ENCODE data around the gene RRP1B.
A peak's percentile ranks its signal among the peaks of the same experiment; 100 is the strongest.

RRP1B gene

DNA sequence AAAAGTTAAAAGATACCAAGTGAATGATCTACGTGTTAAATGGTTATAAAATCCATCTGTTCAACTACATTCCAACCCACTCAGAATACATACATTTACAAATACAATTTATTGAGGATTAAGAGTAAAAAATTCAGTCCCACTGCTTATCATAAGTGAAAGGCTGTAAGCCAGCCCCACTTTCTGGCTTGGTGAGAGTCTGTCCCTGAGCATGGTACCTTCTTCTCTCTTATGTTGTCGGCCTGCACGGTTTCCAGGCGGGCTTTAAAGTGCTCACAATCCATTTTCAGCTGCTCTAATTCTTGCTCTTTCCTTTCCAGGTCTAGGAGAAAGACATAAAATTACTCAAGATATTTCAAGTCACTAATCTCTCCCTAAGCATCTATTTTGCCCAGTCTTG lies 15.3 kb upstream of the RRP1B start:
- TF ChIP-seq CREB1 (IDR thresholded peaks at IDR 0.05; ENCODE audit: low read depth) (no peak), RAD21 (IDR thresholded peaks at IDR 0.05; ENCODE audit: low read depth) (no peak), CEBPB (IDR thresholded peaks at IDR 0.05) (no peak), FOXM1 (IDR thresholded peaks at IDR 0.05; ENCODE audit: borderline replicate concordance, low read depth) (no peak), EGR1 (IDR thresholded peaks at IDR 0.05) (no peak), ZBTB7A (IDR thresholded peaks at IDR 0.05; ENCODE audit: low read depth) (no peak), TEAD4 (IDR thresholded peaks at IDR 0.05) (no peak)
- TF ChIP-seq, protein P1, sequence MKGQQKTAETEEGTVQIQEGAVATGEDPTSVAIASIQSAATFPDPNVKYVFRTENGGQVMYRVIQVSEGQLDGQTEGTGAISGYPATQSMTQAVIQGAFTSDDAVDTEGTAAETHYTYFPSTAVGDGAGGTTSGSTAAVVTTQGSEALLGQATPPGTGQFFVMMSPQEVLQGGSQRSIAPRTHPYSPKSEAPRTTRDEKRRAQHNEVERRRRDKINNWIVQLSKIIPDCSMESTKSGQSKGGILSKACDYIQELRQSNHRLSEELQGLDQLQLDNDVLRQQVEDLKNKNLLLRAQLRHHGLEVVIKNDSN (IDR thresholded peaks at IDR 0.05) = no peak
- TF ChIP-seq, protein P2, sequence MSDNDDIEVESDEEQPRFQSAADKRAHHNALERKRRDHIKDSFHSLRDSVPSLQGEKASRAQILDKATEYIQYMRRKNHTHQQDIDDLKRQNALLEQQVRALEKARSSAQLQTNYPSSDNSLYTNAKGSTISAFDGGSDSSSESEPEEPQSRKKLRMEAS (IDR thresholded peaks at IDR 0.05) = no peak
- TF ChIP-seq, protein P3, sequence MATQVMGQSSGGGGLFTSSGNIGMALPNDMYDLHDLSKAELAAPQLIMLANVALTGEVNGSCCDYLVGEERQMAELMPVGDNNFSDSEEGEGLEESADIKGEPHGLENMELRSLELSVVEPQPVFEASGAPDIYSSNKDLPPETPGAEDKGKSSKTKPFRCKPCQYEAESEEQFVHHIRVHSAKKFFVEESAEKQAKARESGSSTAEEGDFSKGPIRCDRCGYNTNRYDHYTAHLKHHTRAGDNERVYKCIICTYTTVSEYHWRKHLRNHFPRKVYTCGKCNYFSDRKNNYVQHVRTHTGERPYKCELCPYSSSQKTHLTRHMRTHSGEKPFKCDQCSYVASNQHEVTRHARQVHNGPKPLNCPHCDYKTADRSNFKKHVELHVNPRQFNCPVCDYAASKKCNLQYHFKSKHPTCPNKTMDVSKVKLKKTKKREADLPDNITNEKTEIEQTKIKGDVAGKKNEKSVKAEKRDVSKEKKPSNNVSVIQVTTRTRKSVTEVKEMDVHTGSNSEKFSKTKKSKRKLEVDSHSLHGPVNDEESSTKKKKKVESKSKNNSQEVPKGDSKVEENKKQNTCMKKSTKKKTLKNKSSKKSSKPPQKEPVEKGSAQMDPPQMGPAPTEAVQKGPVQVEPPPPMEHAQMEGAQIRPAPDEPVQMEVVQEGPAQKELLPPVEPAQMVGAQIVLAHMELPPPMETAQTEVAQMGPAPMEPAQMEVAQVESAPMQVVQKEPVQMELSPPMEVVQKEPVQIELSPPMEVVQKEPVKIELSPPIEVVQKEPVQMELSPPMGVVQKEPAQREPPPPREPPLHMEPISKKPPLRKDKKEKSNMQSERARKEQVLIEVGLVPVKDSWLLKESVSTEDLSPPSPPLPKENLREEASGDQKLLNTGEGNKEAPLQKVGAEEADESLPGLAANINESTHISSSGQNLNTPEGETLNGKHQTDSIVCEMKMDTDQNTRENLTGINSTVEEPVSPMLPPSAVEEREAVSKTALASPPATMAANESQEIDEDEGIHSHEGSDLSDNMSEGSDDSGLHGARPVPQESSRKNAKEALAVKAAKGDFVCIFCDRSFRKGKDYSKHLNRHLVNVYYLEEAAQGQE (IDR thresholded peaks at IDR 0.05; ENCODE audit: low read depth) = no peak

DNA sequence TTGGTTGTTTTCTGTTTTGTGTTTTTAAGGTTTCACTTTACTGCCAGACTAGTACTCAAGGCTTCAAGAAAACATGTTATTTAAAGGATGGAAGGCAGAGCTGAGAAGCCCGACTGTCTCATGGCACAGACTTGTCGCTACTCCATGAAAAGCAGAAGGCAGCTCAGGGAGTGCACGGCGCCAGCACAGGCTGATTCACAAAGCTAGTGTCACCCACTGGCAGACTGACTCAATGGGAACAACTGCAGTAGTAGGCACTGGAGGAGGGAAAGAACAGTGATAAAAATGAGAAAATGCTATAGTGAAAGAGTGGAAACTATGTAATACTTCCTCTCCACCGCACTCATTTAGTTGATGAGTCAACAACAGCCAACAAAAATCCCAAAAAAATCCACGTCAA lies 14.8 kb upstream of the RRP1B start:
- TF ChIP-seq CREB1 (IDR thresholded peaks at IDR 0.05; ENCODE audit: low read depth) (no peak), RAD21 (IDR thresholded peaks at IDR 0.05; ENCODE audit: low read depth) (no peak), CEBPB (IDR thresholded peaks at IDR 0.05) (no peak), NFIC (IDR thresholded peaks at IDR 0.05) (no peak), FOXM1 (IDR thresholded peaks at IDR 0.05; ENCODE audit: borderline replicate concordance, low read depth) (no peak), EGR1 (IDR thresholded peaks at IDR 0.05) (no peak), ZBTB7A (IDR thresholded peaks at IDR 0.05; ENCODE audit: low read depth) (no peak)
- TF ChIP-seq, protein P1 (IDR thresholded peaks at IDR 0.05) = no peak

DNA sequence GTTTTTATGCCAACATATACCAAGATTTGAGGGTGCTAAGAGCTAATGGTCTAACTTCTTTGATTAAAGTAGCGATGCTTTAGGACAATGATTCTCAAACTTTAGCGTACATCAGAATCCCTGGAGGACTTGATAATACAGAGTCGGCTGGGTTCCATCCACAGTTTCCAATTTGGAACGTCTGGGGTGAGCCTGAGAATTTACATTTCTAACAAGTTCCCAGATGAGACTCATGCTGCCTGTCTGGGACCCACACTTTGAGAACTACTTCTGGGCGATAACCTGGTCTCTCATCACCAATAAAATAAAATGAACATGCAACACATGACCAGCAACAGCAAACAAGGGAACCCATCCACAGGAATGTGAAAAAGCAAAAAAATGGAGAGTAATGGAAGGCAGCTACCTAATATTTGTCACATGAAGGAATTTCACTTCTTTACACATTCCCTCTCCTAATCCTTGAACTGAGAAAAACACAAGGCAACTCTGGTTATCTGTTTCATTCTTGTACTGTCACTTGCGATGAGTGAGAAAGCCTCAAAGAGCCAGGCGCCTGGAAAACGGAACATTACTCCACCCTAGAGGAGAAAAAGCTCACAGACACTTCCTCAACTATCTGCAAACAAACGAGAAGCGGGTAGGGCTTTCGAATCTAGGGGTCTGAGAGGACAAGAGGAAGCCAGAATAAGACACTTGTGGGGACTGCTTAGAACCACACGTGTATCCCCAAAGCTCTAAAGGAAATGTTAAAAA lies 14.0 kb upstream of the RRP1B start:
- TF ChIP-seq NFIC (IDR thresholded peaks at IDR 0.05) (no peak), RAD21 (IDR thresholded peaks at IDR 0.05; ENCODE audit: low read depth) (peak; percentile 26; the same call in 1 of the 2 replicates)

DNA sequence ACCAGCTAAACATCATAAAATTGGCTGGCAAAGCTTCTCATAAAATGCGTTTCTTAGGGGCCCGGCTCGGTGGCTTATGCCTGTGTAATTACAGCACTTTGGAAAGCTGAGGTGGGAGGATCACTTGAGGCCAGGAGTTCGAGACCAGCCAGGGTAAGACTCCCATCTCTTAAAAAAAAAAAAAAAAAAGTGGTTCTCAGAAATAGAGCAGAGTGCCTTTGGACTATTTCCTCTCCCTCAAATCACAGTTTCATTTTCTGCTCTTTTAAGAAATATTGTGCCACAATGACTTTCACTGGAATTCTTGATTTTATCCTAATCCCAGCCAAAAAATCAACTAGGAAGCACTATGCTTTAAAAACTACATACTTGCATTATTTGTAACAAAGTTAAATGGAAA lies 13.4 kb upstream of the RRP1B start:
- TF ChIP-seq TCF12 (IDR thresholded peaks at IDR 0.05; ENCODE audit: low read depth) = no peak
- no peak for TF ChIP-seq FOXM1 (IDR thresholded peaks at IDR 0.05; ENCODE audit: borderline replicate concordance, low read depth)
- TF ChIP-seq NFIC (IDR thresholded peaks at IDR 0.05) = no peak
- TF ChIP-seq TEAD4 (IDR thresholded peaks at IDR 0.05) = no peak
- TF ChIP-seq EGR1 (IDR thresholded peaks at IDR 0.05) = no peak
- TF ChIP-seq, protein P1 (IDR thresholded peaks at IDR 0.05) = no peak
- TF ChIP-seq YY1 (IDR thresholded peaks at IDR 0.05; ENCODE audit: low read depth) = no peak
- TF ChIP-seq, protein P3 (IDR thresholded peaks at IDR 0.05; ENCODE audit: low read depth) = no peak
- TF ChIP-seq RAD21 (IDR thresholded peaks at IDR 0.05; ENCODE audit: low read depth) = no peak
- no peak for TF ChIP-seq ZBTB7A (IDR thresholded peaks at IDR 0.05; ENCODE audit: low read depth)
- no peak for TF ChIP-seq CREB1 (IDR thresholded peaks at IDR 0.05; ENCODE audit: low read depth)
- TF ChIP-seq, protein P2 (IDR thresholded peaks at IDR 0.05) = no peak
- TF ChIP-seq TAF1 (IDR thresholded peaks at IDR 0.05; ENCODE audit: low read depth) = no peak

DNA sequence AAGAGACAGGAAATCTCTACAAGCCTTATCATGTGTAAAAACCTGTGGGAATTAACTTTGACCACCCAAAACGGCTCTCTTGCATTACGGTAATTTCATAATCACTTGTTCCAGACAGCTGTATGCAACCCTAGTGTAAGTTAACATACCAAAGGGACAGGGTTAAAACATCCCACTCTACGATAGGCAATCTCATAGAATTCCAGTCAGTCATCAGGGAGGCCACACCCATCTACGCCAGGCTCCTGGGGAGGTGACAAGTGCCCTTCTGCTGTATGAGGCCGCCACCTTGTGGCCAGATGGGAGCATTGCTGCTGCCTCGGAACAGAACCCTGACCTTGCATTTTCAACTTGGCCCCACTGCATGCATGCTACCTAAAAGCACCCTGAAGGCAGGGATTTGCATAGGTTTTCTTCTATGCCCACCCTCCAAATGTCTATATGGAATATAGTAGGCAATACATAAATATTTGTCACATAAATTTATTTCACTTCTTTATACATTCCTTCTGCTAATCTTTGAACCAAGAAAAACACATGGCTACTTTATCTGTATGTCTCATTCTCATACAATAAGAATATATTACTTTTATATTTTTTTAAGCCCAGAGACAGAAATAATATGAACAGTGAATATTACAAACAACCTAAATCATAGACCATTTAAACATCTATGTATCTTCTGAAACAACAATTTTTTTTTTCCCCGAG lies 12.7 kb upstream of the RRP1B start:
- TF ChIP-seq NFIC (IDR thresholded peaks at IDR 0.05) (no peak), TAF1 (IDR thresholded peaks at IDR 0.05; ENCODE audit: low read depth) (no peak), EP300 (IDR thresholded peaks at IDR 0.05; ENCODE audit: borderline replicate concordance) (0 out of 2 replicates have a peak, but pooled peaks have one; percentile 18), ZBTB7A (IDR thresholded peaks at IDR 0.05; ENCODE audit: low read depth) (no peak), EGR1 (IDR thresholded peaks at IDR 0.05) (no peak), TEAD4 (IDR thresholded peaks at IDR 0.05) (peak; percentile 61; the same call in 1 of the 2 replicates), RAD21 (IDR thresholded peaks at IDR 0.05; ENCODE audit: low read depth) (peak; percentile 100)
- TF ChIP-seq, protein P2 (IDR thresholded peaks at IDR 0.05) = peak; percentile 43; the same call in 1 of the 2 replicates
